Measurements from ENCODE around the gene CDC42BPB. TPM values are rescaled to one million over a fixed set of nuclear protein-coding genes. Genes with fewer than 3 reads are reported as not detected.
A peak's percentile ranks its signal among the peaks of the same experiment; 100 is the strongest.

CDC42BPB gene
- total RNA-seq, 1 donor from 2014 or later: 105 TPM

DNA sequence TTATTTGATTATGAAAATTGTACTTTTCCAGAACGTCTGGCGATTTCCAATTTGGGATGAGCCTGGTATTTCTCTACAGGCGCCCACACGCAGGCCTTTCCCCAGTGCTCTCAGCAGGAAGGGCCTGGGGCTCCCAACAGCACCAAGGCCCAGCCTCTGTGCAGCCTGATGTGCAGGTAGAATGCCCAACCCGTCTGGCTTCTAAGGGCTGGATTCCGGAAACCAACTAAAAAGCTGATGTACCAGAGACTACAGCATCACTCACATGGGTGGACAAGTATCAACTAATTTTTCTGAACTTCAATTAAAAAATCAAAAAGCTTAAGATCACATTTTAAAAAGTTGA lies 25.8 kb downstream of the CDC42BPB start:
- Histone ChIP-seq H3K27ac (peak overlapping the region; percentile 36), H3K4me3 (no peak overlapping the region), H3K36me3 (no peaks in the 10 kb centered on the region), H3K4me1 (peaks cover 51% of the 10 kb centered on the region), H3K27me3 (no peaks in the 10 kb centered on the region), H3K9me3 (no peaks in the 10 kb centered on the region)
- intact Hi-C loops (cut with DNase I): no loop called here
- no peak for DNase-seq (ENCODE audit: extremely low spot score in 2 of 2)
- TF ChIP-seq, protein P1, sequence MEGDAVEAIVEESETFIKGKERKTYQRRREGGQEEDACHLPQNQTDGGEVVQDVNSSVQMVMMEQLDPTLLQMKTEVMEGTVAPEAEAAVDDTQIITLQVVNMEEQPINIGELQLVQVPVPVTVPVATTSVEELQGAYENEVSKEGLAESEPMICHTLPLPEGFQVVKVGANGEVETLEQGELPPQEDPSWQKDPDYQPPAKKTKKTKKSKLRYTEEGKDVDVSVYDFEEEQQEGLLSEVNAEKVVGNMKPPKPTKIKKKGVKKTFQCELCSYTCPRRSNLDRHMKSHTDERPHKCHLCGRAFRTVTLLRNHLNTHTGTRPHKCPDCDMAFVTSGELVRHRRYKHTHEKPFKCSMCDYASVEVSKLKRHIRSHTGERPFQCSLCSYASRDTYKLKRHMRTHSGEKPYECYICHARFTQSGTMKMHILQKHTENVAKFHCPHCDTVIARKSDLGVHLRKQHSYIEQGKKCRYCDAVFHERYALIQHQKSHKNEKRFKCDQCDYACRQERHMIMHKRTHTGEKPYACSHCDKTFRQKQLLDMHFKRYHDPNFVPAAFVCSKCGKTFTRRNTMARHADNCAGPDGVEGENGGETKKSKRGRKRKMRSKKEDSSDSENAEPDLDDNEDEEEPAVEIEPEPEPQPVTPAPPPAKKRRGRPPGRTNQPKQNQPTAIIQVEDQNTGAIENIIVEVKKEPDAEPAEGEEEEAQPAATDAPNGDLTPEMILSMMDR (IDR thresholded peaks at IDR 0.05): no peak
- TF ChIP-seq POLR2A (IDR thresholded peaks at IDR 0.05) (no peak), POLR2AphosphoS5 (IDR thresholded peaks at IDR 0.05; ENCODE audit: insufficient read depth in 1 of 2, low read depth in 1 of 2) (no peak)

DNA sequence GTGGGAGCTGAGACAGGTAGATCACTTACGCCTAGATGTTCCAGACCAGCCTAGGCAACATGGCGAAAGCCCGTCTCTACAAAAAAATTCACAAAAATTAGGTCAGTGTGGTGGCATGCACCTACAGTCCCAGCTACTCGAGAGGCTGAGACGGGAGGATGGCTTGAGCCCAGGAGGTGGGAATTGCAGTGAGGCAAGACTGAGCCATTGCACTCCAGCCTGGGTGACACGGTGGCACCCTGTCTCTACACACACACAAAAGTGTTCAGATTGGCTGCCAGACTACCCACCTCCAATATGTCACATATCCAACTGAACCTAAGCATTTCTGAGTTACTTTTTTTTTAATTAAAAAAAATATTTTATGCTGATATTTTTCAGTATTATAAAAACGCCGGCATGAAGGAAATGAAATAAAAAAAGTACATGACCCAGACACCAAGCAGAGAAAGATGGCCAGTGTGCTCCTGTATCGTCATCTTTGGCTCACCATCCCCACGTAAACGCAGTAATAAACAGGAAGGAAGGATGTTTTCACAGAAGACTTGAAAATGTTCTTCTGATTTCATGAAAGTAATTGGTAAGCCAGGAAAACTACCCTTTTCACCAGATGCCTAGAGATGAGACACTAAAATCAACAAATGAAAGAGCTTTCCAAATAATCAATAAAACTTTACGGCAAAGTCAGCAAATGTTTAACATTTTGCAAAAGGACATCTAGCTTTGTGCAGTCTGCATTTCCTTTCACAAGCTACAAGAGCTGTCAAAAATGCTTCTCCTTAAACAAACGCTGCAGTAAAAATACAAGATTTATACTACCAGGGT lies 26.4 kb downstream of the CDC42BPB start:
- H3K27ac ChIP-seq: peak overlapping the region; percentile 36
- no peaks in the 10 kb centered on the region for H3K9me3 ChIP-seq
- no peak for TF ChIP-seq POLR2A (IDR thresholded peaks at IDR 0.05)
- no peak for TF ChIP-seq POLR2AphosphoS5 (IDR thresholded peaks at IDR 0.05; ENCODE audit: insufficient read depth in 1 of 2, low read depth in 1 of 2)
- TF ChIP-seq, protein P1 (IDR thresholded peaks at IDR 0.05): no peak
- H3K4me3 ChIP-seq: no peak overlapping the region
- H3K4me1 ChIP-seq: peaks cover 57% of the 10 kb centered on the region
- intact Hi-C loops (cut with DNase I): no loop called here
- no peaks in the 10 kb centered on the region for H3K27me3 ChIP-seq
- H3K36me3 ChIP-seq: no peaks in the 10 kb centered on the region
- DNase-seq (ENCODE audit: extremely low spot score in 2 of 2): no peak

DNA sequence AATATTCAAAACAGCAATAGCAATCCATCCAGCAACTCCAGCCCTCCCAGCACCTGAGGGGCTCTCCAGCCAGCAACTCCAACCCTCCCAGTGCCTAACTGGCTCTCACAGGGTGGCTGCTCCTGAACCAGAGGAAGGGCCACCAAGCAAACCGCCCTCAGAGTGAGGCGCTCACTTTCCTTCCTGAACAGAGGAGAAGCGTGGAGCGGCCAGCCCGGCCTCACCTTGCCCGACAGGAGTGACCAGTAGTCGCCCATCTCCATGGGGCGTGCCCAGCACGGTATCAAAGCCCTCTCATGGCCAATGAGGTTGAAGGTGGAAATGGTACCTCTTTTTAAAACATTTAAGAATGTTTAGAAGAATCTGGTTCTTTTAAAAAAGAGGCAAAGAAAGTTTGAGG lies 27.4 kb downstream of the CDC42BPB start:
- no peak overlapping the region for H3K27ac ChIP-seq
- H3K9me3 ChIP-seq: no peaks in the 10 kb centered on the region
- intact Hi-C loops (cut with DNase I): no loop called here
- DNase-seq (ENCODE audit: extremely low spot score in 2 of 2): no peak
- no peak overlapping the region for H3K4me3 ChIP-seq
- H3K4me1 ChIP-seq: peaks cover 59% of the 10 kb centered on the region
- H3K27me3 ChIP-seq: no peaks in the 10 kb centered on the region
- H3K36me3 ChIP-seq: no peaks in the 10 kb centered on the region
- TF ChIP-seq POLR2A (IDR thresholded peaks at IDR 0.05) (no peak), POLR2AphosphoS5 (IDR thresholded peaks at IDR 0.05; ENCODE audit: insufficient read depth in 1 of 2, low read depth in 1 of 2) (no peak)
- TF ChIP-seq, protein P1 (IDR thresholded peaks at IDR 0.05): no peak

DNA sequence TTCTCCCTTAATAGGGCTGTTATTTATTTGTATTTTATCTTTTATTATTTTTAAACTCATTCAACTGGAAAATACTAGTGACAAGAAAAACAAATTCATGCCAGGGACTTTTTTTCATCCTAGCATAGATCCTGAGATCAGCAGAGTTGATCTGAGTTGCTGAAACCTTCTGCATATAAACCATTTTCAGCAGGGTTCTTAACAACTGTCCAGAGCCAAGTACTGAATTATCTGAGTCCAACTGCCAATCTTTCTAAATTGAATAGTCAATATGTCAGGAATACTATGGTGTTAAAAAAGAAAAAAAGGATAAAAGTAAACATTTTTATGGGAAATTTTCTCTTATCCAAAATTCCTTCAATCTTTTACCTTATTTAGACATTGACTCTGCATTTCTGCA lies 28.6 kb downstream of the CDC42BPB start:
- no peaks in the 10 kb centered on the region for H3K9me3 ChIP-seq
- intact Hi-C loops (cut with DNase I): no loop called here
- H3K4me1 ChIP-seq: peaks cover 59% of the 10 kb centered on the region
- H3K27ac ChIP-seq: no peak overlapping the region
- no peaks in the 10 kb centered on the region for H3K36me3 ChIP-seq
- TF ChIP-seq, protein P1 (IDR thresholded peaks at IDR 0.05): no peak
- TF ChIP-seq POLR2A (IDR thresholded peaks at IDR 0.05): no peak
- no peak for TF ChIP-seq POLR2AphosphoS5 (IDR thresholded peaks at IDR 0.05; ENCODE audit: insufficient read depth in 1 of 2, low read depth in 1 of 2)
- H3K27me3 ChIP-seq: no peaks in the 10 kb centered on the region
- no peak for DNase-seq (ENCODE audit: extremely low spot score in 2 of 2)
- no peak overlapping the region for H3K4me3 ChIP-seq

DNA sequence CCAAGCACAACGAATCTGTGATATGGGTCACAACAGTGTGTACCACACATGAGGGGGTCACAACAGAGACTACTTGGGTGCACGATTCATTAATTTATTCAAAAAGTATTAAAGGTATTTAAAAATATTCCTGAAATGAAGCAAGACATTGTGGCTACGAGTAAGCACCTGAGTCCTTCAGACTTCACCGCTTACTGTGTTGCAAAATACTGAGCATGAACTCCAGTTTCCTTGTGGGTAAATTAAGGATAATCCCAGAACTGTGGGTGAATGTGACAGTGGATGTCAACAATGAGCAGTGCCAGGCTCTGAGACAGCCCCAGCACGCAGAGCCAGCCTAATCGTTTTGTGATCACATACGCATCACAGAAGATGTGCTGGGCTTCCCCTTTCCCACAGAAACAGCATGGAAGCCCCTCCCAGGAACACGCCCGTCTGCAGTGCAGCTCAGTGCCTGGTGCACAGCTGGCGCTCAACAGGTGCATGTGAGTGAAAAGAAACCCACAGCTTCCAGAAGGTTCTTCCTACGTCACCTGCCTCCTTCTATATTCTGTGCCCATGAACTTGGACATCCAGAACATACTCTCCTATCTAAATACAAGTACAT lies 29.1 kb downstream of the CDC42BPB start:
- intact Hi-C loops (cut with DNase I): no loop called here
- no peaks in the 10 kb centered on the region for H3K36me3 ChIP-seq
- H3K9me3 ChIP-seq: no peaks in the 10 kb centered on the region
- H3K4me3 ChIP-seq: no peak overlapping the region
- H3K4me1 ChIP-seq: peaks cover 59% of the 10 kb centered on the region
- DNase-seq (ENCODE audit: extremely low spot score in 2 of 2): no peak
- no peak overlapping the region for H3K27ac ChIP-seq
- H3K27me3 ChIP-seq: no peaks in the 10 kb centered on the region
- no peak for TF ChIP-seq POLR2AphosphoS5 (IDR thresholded peaks at IDR 0.05; ENCODE audit: insufficient read depth in 1 of 2, low read depth in 1 of 2)
- no peak for TF ChIP-seq POLR2A (IDR thresholded peaks at IDR 0.05)
- TF ChIP-seq, protein P1 (IDR thresholded peaks at IDR 0.05): no peak

Measured in vagina (tissue), 2 donors.